ENCODE data around the gene CFAP97D2. TPM values are rescaled to one million over a fixed set of nuclear protein-coding genes. Genes with fewer than 3 reads are reported as not detected.
"Not testable (repeated sequence)": the region's sequence is repeated elsewhere in the genome, so short reads cannot be mapped to it uniquely, and the experiment has no call there.

The CFAP97D2 gene
- total RNA-seq, 1 donor from 2014 or later = not detected

DNA sequence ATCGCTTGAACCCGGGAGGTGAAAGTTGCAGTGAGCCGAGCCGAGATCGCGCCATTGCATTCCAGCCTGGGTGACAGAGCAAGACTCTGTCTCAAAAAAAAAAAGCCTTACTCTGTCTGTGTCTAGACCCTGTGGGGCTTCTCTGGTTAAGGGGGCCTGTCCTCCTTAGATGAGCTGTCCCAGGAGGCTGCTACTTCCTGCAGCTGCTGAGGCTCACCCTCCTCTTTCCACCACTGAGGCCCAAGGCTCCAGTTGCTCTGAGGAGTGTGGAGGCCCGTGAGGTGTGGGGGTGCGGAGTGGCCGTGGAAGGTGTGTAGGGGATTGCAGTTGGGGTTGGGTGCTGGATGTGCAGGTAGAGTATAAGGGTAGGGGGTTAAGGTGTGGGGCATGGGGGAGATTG lies 24.6 kb upstream of the CFAP97D2 start:
- H3K4me3 Mint-ChIP-seq = no peak overlapping the region
- TF ChIP-seq, protein P1, sequence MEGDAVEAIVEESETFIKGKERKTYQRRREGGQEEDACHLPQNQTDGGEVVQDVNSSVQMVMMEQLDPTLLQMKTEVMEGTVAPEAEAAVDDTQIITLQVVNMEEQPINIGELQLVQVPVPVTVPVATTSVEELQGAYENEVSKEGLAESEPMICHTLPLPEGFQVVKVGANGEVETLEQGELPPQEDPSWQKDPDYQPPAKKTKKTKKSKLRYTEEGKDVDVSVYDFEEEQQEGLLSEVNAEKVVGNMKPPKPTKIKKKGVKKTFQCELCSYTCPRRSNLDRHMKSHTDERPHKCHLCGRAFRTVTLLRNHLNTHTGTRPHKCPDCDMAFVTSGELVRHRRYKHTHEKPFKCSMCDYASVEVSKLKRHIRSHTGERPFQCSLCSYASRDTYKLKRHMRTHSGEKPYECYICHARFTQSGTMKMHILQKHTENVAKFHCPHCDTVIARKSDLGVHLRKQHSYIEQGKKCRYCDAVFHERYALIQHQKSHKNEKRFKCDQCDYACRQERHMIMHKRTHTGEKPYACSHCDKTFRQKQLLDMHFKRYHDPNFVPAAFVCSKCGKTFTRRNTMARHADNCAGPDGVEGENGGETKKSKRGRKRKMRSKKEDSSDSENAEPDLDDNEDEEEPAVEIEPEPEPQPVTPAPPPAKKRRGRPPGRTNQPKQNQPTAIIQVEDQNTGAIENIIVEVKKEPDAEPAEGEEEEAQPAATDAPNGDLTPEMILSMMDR (conservative IDR thresholded peaks at IDR 0.05) = no peak
- H3K4me1 Mint-ChIP-seq (ENCODE audit: unreplicated experiment) = peaks cover 16% of the 10 kb centered on the region
- no peak overlapping the region for H3K27ac Mint-ChIP-seq
- no peak for DNase-seq (ENCODE audit: extremely low spot score, unreplicated experiment)
- peaks cover 22% of the 10 kb centered on the region for H3K27me3 Mint-ChIP-seq
- H3K9me3 Mint-ChIP-seq = peaks cover 6% of the 10 kb centered on the region
- H3K36me3 Mint-ChIP-seq = no peaks in the 10 kb centered on the region

DNA sequence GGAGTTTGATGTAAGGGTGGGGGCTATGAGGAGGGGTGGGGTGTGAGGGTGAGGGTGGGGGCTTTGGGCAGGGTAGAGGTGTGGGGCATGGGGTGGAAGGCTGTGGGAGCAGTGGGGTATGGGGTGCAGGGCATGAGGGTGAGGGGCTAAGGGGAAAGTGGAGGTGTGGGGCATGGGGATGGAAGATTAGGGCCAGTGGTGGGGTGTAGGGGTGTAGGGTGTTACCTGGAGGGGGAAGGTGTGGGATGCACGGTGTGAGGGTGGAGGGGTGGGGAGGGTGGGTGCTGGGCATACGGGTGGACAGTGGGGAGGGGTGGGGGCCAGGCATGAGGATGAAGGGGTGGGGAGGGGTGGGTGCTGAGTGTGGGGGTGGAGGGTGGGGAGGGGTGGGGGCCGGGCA lies 23.7 kb upstream of the CFAP97D2 start:
- H3K27me3 Mint-ChIP-seq = peaks cover 29% of the 10 kb centered on the region
- H3K9me3 Mint-ChIP-seq = peaks cover 6% of the 10 kb centered on the region
- TF ChIP-seq, protein P1 (conservative IDR thresholded peaks at IDR 0.05) = no peak
- no peak overlapping the region for H3K4me3 Mint-ChIP-seq
- H3K36me3 Mint-ChIP-seq = no peaks in the 10 kb centered on the region
- no peak overlapping the region for H3K27ac Mint-ChIP-seq
- peaks cover 16% of the 10 kb centered on the region for H3K4me1 Mint-ChIP-seq (ENCODE audit: unreplicated experiment)
- no peak for DNase-seq (ENCODE audit: extremely low spot score, unreplicated experiment)

DNA sequence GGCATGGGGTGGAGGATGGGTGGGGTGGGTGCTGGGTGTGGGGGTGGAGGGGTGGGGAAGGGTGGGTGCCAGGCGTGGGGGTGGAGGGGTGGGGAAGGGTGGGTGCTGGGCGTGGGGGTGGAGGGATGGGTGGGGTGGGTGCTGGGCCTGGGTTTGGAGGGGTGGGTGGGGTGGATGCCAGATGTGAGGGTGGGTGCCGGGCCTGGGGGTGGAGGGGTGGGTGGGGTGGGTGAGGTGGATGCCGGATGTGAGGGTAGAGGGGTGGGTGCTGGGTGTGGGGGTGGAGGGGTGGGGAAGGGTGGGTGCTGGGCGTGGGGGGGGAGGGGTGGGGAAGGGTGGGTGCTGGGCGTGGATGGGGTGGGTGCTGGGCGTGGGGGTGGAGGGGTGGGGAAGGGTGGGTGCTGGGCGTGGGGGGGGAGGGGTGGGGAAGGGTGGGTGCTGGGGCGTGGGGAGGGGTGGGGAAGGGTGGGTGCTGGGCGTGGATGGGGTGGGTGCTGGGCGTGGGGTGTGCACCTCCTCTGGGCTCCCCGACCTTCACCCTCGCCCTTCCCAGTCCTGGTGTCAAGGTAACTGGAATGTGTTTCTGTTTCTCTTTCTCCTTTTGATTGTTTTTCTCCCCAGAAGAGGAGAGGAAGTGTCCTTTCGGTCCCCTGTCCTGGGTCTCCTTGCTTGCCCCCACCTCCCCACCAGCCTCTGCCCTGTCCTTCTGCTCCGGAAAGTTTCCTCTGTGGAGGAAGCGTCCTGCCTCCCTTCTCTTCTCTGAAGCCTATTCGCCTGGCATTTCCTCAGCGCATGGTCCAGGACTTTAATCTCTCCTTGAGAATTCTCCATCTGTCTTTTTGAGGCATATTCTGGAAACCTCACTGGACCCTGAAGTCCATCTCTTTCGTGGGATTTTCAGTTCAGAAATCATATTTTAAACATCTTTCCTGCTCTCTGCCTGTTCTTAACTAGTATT lies 22.9 kb upstream of the CFAP97D2 start:
- Mint-ChIP-seq H3K27me3 (peaks cover 33% of the 10 kb centered on the region), H3K9me3 (peaks cover 6% of the 10 kb centered on the region), H3K4me1 (ENCODE audit: unreplicated experiment) (peaks cover 16% of the 10 kb centered on the region), H3K4me3 (no peak overlapping the region), H3K27ac (no peak overlapping the region), H3K36me3 (no peaks in the 10 kb centered on the region)
- no peak for DNase-seq (ENCODE audit: extremely low spot score, unreplicated experiment)
- TF ChIP-seq, protein P1 (conservative IDR thresholded peaks at IDR 0.05) = no peak

DNA sequence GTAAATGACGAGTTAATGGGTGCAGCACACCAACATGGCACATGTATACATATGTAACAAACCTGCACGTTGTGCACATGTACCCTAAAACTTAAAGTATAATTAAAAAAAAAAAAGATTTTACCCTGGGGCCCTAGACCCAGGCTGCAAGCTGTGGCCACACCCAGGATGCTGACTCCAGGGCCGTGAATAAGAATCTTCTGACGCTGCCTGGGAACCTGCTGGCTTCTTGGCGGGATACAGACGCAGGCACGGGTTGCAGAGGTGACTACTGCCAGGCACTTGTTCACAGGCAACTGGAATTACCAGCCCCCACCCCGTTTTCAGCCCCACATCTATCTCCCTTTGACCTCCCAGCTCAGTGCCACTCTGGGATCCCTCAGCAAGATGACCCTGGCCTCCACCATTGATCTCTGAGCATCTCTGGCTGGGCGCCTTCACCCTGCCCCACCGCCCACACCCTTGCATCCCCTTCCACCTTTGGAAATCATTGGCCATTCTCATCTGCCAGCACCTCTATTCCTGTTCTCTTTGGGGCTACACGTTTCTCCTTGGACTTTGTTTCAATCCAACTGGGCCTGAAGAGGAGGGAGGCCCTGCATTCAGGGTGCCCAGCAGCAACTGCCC lies 21.1 kb upstream of the CFAP97D2 start:
- H3K36me3 Mint-ChIP-seq = no peaks in the 10 kb centered on the region
- no peak for DNase-seq (ENCODE audit: extremely low spot score, unreplicated experiment)
- no peak overlapping the region for H3K27ac Mint-ChIP-seq
- TF ChIP-seq, protein P1 (conservative IDR thresholded peaks at IDR 0.05) = no peak
- H3K4me3 Mint-ChIP-seq = no peak overlapping the region
- H3K9me3 Mint-ChIP-seq = peaks cover 6% of the 10 kb centered on the region
- H3K27me3 Mint-ChIP-seq = peaks cover 32% of the 10 kb centered on the region
- H3K4me1 Mint-ChIP-seq (ENCODE audit: unreplicated experiment) = peaks cover 20% of the 10 kb centered on the region

DNA sequence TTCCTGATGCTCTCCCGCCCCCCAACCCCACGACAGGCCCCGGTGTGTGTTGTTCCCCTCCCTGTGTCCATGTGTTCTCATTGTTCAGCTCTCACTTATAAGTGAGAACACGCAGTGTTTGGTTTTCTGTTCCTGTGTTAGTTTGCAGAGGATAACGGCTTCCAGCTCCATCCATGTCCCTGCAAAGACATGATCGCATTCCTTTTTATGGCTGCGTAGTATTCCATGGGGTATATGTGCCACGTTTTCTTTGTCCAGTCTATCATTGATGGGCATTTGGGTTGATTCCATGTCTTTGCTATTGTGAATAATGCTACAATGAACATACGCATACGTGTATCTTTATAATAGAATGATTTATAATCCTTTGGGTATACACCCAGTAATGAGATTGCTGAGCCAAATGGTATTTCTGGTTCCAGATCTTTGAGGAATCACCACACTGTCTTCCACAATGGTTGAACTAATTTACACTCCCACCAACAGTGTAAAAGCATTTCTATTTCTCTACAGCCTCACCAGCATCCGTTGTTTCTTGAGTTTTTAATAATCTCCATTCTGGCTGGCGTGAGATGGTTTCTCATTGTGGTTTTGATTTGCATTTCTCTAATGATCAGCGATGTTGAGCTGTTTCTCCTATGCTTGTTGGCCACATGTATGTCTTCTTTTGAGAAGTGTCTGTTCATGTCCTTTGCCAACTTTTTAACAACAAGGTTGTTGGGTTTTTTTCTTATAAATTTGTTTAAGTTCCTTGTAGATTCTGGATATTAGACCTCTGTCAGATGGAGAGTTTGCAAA lies 20.0 kb upstream of the CFAP97D2 start:
- not testable (repeated sequence) for H3K4me3 Mint-ChIP-seq; H3K27ac Mint-ChIP-seq; H3K36me3 Mint-ChIP-seq; DNase-seq (ENCODE audit: extremely low spot score, unreplicated experiment); H3K9me3 Mint-ChIP-seq
- H3K4me1 Mint-ChIP-seq (ENCODE audit: unreplicated experiment) = peaks cover 10% of the 10 kb centered on the region
- H3K27me3 Mint-ChIP-seq = peaks cover 24% of the 10 kb centered on the region

Data from type B pancreatic cell (in vitro differentiated cells).